ENCODE data around the gene RGL3.
"Not testable (repeated sequence)": the region's sequence is repeated elsewhere in the genome, so short reads cannot be mapped to it uniquely, and the experiment has no call there.

RGL3 gene

GRCh38 chr19:11361771-11362731 lies 57.1 kb downstream of the RGL3 start:
- no peak for DNase-seq (ENCODE audit: low spot score)

DNA sequence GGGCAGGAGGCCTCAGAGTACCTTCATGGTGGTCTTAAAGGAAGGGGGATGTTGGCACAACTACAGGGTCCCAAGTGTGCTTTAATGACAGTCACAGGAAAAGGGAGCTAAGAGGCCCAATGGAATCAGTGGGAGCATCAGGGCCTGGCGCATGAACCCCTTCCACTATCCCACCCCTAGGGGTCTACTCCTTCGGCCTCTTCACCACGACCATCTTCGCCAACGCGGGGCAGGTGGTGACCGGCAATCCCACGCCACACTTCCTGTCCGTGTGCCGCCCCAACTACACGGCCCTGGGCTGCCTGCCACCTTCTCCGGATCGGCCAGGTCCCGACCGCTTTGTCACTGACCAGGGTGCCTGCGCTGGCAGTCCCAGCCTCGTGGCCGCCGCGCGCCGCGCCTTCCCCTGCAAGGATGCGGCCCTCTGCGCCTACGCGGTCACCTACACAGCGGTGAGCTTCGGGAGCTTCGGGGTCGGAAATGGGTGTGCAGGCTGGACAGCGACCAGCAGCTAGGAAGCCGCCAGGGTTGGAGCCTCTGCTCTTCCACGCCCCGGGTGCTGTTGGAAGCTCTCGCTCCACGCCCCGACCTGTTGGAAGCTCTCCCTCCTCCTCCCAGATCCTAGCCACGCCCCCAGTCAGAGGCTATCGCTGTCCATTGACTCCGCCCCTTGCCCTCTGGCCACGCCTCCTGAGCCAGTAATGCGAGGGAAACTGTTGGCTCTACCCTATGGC lies 57.9 kb downstream of the RGL3 start:
- no peak for DNase-seq (ENCODE audit: low spot score)

DNA sequence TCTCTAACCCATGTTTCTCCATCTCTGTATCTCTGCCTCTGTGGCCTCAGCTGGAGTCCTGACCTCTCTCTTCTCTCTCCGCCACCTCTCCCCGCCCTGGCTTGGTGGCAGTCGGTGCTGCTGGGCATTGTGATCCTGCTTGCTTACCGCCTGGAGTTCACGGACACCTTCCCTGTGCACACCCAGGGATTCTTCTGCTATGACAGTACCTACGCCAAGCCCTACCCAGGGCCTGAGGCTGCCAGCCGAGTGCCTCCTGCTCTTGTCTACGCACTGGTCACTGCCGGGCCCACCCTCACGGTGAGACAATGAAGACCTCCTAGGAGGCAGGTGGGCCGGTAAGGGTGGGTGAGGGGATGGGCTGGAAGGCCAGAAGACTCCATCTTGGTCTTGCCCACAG lies 59.7 kb downstream of the RGL3 start:
- no peak for DNase-seq (ENCODE audit: low spot score)

DNA sequence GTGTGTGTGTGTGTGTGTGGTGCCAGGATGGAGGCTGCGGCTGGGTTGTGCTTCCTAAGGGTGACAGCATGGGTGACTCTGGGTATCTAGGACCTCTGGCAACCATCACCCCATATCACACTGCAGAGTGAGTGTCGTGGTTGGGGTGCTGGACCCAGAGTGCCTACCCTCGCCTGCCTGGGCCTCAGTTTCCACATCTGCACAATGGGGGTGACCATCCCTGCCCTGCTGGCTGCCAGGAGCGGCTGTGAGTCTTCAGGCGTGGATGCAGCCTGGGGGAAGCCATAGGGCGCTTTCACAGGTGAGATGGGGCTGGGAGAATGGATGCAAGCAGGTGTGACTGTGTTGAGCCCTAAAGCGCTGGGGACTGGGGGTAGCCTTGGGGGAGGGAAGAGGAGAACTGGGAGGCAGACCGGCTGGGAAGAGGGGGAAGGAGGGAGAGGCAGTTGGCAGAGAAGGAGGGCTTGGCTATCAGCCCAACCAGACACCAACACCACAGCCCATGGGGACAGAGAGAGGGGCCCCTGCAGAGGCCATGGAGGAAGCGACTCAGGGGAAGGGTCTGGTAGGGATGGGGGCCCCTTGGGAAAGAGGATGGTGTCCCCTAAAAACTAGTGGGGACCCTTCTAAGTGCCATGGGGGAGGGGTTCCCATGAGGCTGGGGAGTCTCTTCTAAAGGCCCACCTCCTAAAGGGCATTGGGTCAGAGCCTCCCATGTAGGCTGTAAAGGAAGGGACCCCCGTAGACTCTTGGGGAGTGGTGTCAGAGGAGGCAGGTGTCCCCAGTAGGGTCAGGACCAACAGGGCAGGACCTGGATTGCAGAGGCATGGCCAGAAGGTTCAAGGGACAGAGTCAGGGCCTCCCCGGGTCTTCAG lies 62.2 kb downstream of the RGL3 start:
- DNase-seq (ENCODE audit: low spot score) = no peak

GRCh38 chr19:11356074-11356397 lies 63.1 kb downstream of the RGL3 start:
- DNase-seq (ENCODE audit: low spot score) = no peak

GRCh38 chr19:11355160-11356073 lies 63.7 kb downstream of the RGL3 start, which contains the start of gene PLPPR2:
Gene PLPPR2 (plus strand): TSS chr19:11355432. CDS start chr19:11357674, 2,242 bp downstream.
- DNase-seq (ENCODE audit: low spot score) = peak; percentile 87

- DNase-seq (ENCODE audit: low spot score) = not testable (repeated sequence)
Observed at GRCh38 chr19:11354102-11354501, 65.0 kb downstream of the RGL3 start.

DNA sequence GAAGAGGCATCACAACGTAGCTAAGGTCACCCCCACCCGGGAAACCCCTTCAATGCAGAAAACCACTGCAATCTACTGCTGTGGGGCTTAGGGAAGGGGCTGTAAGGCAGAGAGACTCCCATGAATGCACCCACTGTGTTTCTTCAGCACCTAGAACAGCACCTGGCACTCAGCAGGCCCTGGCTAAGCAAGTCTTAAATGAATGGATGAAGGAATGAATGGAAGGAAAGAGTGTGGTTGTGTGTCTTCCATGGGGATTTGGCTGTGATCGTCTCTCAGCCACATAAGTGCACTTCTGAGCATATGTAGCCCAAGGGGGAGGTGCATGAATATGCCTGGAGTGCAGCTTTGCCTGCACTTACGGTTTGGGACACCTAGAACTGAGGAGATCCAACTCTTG lies 69.9 kb downstream of the RGL3 start:
- no peak for DNase-seq (ENCODE audit: low spot score)

DNA sequence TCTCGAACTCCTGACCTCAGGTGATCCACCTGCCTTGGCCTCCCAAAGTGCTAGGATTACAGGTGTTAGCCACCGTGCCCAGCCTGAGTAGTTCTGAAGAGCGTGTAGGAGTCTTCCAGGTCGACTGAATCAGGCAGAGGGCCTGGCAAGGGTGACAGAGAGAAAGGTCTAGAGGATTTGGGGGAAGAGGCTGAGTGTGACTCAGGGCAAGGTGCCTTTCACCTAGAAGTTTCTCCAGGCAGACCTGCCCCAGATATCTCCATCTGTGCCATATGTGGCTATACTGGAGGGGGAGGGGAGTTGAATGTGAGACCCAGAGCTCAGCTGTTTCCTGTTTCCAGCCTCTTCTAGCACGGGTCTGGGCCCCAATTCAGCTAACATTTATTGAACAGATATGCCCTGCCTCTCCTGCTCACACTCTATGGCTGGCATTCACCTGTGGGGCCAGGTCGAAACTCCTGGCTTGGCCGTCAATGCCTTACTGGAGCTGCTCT lies 71.5 kb downstream of the RGL3 start:
- DNase-seq (ENCODE audit: low spot score) = no peak

DNA sequence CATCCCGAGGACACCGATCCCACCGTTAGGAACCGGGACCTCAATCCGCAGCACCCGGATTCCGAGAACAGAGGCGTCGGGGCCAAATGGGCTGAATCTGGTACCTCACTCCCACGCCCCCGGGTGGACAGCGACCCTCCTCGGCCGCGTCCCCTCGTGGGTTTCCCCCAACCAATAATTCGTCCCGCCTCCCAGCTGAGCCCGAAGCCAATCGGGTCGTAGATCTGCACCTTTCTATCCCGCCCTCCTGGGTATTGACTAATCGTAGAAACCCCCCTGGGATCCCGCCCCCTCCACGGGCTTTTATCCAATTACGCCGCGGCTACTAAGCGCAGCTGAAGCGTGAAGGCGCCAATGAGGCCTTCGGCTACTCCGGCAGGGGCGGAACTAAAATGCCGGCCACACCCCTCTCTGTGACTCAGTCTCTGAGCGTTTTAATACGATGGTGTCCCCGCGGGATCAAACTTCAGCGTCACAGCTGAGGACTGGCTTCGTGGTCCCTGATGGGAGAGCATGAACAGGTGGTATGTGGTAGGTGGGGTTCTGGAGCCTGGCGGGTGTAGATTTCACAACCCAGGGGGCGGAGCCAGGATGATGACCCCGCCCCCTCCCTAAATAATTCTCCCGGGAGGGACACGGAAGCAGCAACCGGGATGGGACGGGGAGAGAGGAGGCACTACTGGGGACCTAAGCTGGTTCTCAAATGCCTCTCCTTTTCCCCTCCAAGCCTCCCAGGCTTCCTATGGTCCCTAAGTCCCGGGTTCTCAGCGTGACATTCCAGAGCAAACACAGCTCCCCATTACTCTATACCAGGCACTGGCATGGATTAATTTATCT lies 72.8 kb downstream of the RGL3 start, which contains the start of the genes CCDC159 and TMEM205:
Gene CCDC159, plus strand, starts transcription at position 416 of the 837 bp plus-strand sequence. Its CDS starts 88 bp downstream, at position 504.
Gene TMEM205, minus strand, starts transcription at position 165 of the 837 bp plus-strand sequence. CDS start 649 bp downstream, outside the sequence.
- DNase-seq (ENCODE audit: low spot score) = peak; percentile 98

DNA sequence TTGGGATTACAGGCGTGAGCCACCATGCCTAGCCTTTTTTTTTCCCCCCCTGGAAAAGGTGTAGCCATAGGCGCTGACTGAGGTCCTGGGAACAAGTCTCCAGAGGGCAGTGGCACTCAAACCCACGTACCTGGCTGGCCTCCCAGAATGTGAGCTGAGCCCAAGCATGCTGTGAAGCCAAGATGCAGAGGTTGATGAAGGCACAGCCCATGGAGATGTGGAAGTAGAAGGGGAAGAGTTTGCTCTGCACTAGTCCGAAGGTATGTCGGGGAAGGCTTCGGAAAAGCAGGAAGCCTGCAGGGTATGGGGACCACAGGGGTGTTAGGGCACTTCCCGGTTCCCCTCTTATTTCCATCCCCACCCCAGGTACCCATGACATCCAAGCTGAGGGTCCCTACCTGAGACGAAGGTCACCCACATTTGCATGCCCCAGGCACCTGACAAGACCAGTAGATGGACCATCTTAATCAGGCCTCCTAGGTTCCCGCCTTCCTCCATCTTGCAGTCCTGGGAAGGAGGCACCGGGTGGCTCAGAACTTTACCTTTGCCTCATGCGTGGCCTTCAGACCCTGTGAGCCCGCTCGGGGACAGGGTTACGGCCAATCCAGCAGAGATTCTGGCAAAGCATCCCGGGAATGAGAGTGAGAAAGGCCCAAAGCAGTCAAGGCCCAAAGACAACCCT lies 73.9 kb downstream of the RGL3 start:
- no peak for DNase-seq (ENCODE audit: low spot score)
